Breast epithelium (tissue), 4 donors: ENCODE measurements around the gene DPYD. TPM values are rescaled to one million over a fixed set of nuclear protein-coding genes. Genes with fewer than 3 reads are reported as not detected.

Experiments used
- DNase-seq, 2 donors: peaks; one replicate each; pipeline ENCODE4 v3.0.0-alpha.2; 2019; ENCODE audit warnings: low spot score in 2 of 2
- H3K27ac ChIP-seq, 2 donors: fragments of 200-600 bp; sonication (generic) in 1 of 2; one replicate each; pipeline ENCODE4 v1.5.1; 2016 to 2019; ENCODE audit warnings: mild to moderate bottlenecking in 1 of 2
- H3K27me3 ChIP-seq, 2 donors: fragments of 200-600 bp; sonication (generic) in 1 of 2; one replicate each; pipeline versions ENCODE4 v1.5.1 to v1.6.0; 2017 to 2019; ENCODE audit warnings: control low read depth in 1 of 2, mild to moderate bottlenecking in 1 of 2
- H3K36me3 ChIP-seq: fragments of 200-600 bp; one replicate; pipeline ENCODE4 v1.5.1; 2019
- H3K4me1 ChIP-seq, 2 donors: fragments of 200-600 bp; sonication (generic); one replicate each; pipeline ENCODE4 v1.5.1; 2016 to 2019; ENCODE audit warnings: control low read depth in 1 of 2
- H3K4me3 ChIP-seq, 3 donors: fragments of 200-600 bp; sonication (generic); 1 replicate in 2 of 3; 2 replicates in 1 of 3; pipeline ENCODE4 v1.5.1; 2016 to 2019; ENCODE audit warnings: mild to moderate bottlenecking in 3 of 3, moderate library complexity in 2 of 3
- H3K9me3 ChIP-seq, 2 donors: fragments of 200-600 bp; sonication (generic) in 1 of 2; one replicate each; pipeline ENCODE4 v1.5.1; 2016 to 2019; ENCODE audit warnings: control low read depth in 1 of 2
- CTCF ChIP-seq, 3 donors: fragments of 450-650 bp; IDR thresholded peaks; one replicate each; pipeline ENCODE4 v1.5.1; 2016 to 2017; ENCODE audit warnings: antibody characterized with exemption in 3 of 3, mild to moderate bottlenecking in 3 of 3, moderate library complexity in 3 of 3
- POLR2A ChIP-seq: fragments of 450-650 bp; IDR thresholded peaks from one replicate; pipeline ENCODE4 v1.6.1; 2016; ENCODE audit warnings: antibody characterized with exemption, mild to moderate bottlenecking, moderate library complexity
- POLR2AphosphoS5 ChIP-seq, 3 donors: sonication (generic); formaldehyde crosslinking; IDR thresholded peaks; one replicate each; pipeline ENCODE4 v1.6.1; 2017; ENCODE audit warnings: antibody characterized with exemption in 3 of 3
- intact Hi-C: fragments of 100-400 bp; cut with DNase I; formaldehyde crosslinking; loops from one replicate; pipeline ENCODE4 v1.15.1; 2023; ENCODE audit warnings: low total_unique reads
- total RNA-seq, 3 donors: library from RNA; depleted of rRNA; stranded (reverse); fragments of >200 nt; gene quantifications; one replicate each; pipeline ENCODE4 v1.1.0, GENCODE V29; 2016

DPYD gene
- total RNA-seq, 3 donors from 2014 or later: 56.4 to 95.1 (median 58.1) TPM

DNA sequence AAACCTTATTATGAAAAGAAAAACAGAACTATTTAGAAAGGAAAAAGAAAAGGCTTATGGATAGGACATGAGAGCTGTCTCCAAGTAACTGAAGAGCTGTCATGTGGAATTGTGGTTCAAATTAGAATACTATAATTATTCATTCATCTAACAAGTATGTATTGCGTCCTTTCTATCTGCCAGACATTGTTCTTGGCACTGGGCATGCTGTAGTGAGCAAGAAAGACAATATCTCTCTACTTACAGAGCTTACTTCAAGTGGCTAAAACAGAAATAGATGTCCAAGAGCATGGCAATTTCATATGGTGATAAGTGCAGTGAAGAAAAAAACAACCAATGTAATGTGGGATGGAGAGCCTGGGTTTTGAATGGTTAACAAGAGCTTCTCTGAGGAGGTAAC is 413.0 kb downstream of the DPYD start:
- H3K36me3 ChIP-seq: no peaks in the 10 kb centered on the region
- no peak overlapping the region for H3K27ac ChIP-seq
- no peak for DNase-seq
- H3K9me3 ChIP-seq: no peaks in the 10 kb centered on the region
- intact Hi-C loops: no loop called here
- TF ChIP-seq POLR2A (no peak), CTCF (IDR thresholded peaks at IDR 0.05) (no peak), POLR2AphosphoS5 (IDR thresholded peaks at IDR 0.05) (no peak)
- H3K4me1 ChIP-seq: no peaks in the 10 kb centered on the region
- H3K27me3 ChIP-seq: no peaks in the 10 kb centered on the region
- no peak overlapping the region for H3K4me3 ChIP-seq

- no peak for DNase-seq
- no peak for TF ChIP-seq POLR2A
- TF ChIP-seq CTCF (IDR thresholded peaks at IDR 0.05): no peak
- no peak for TF ChIP-seq POLR2AphosphoS5 (IDR thresholded peaks at IDR 0.05)
- no peaks in the 10 kb centered on the region for H3K36me3 ChIP-seq
- H3K4me3 ChIP-seq: no peak overlapping the region
- H3K27ac ChIP-seq: no peak overlapping the region
- no peaks in the 10 kb centered on the region for H3K4me1 ChIP-seq
- H3K9me3 ChIP-seq: no peaks in the 10 kb centered on the region
- H3K27me3 ChIP-seq: no peaks in the 10 kb centered on the region
- intact Hi-C loops: no loop called here
Observed at GRCh38 chr1:97506368-97506767, 414.5 kb downstream of the DPYD start.

DNA sequence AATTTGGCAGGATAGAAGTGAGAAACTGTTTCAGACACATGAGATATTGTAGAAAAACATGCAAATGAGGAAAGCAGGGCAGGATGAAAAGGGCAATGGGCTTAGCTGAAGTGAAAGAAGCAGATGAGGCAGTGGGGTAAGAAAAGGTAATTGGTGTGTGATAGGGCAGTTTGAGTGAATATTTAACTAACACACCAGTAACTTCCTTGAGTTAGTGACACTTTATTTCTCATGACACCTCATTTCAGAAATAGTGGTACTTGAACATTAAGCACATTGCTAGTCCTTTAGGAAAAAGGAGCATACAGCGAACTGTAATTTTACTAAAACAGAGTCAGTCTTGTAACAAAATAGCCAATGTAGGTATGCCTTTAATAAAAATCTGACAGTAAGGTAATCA is 415.0 kb downstream of the DPYD start:
- no peak for DNase-seq
- H3K27ac ChIP-seq: no peak overlapping the region
- TF ChIP-seq CTCF (IDR thresholded peaks at IDR 0.05): no peak
- TF ChIP-seq POLR2AphosphoS5 (IDR thresholded peaks at IDR 0.05): no peak
- TF ChIP-seq POLR2A: no peak
- H3K27me3 ChIP-seq: no peaks in the 10 kb centered on the region
- no peaks in the 10 kb centered on the region for H3K4me1 ChIP-seq
- intact Hi-C loops: no loop called here
- H3K36me3 ChIP-seq: no peaks in the 10 kb centered on the region
- no peaks in the 10 kb centered on the region for H3K9me3 ChIP-seq
- no peak overlapping the region for H3K4me3 ChIP-seq

DNA sequence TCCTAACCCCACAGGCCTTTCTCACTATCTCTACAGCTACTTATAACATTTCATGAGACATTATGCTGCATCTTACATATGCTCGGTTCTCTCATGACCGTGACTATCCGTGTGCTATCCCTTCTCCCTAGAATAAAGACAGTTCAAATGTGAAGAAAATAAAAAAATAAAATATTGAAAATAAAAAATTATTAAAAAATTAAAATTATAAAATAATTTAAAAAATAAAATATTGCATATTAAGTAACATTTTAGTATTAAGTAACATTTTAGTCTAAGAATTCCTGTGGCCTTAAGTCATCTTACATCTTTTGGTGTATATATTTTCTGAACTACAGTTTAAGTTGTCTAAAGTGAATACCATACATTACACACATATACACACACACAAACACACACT is 415.5 kb downstream of the DPYD start:
- DNase-seq: no peak
- intact Hi-C loops: no loop called here
- TF ChIP-seq CTCF (IDR thresholded peaks at IDR 0.05) (no peak), POLR2AphosphoS5 (IDR thresholded peaks at IDR 0.05) (no peak), POLR2A (no peak)
- Histone ChIP-seq H3K27ac (no peak overlapping the region), H3K9me3 (no peaks in the 10 kb centered on the region), H3K4me1 (no peaks in the 10 kb centered on the region), H3K4me3 (no peak overlapping the region), H3K27me3 (no peaks in the 10 kb centered on the region), H3K36me3 (no peaks in the 10 kb centered on the region)

- Histone ChIP-seq H3K4me1 (no peaks in the 10 kb centered on the region), H3K27ac (no peak overlapping the region), H3K4me3 (no peak overlapping the region), H3K9me3 (no peaks in the 10 kb centered on the region), H3K27me3 (no peaks in the 10 kb centered on the region), H3K36me3 (no peaks in the 10 kb centered on the region)
- TF ChIP-seq POLR2A (no peak), CTCF (IDR thresholded peaks at IDR 0.05) (no peak), POLR2AphosphoS5 (IDR thresholded peaks at IDR 0.05) (no peak)
- no peak for DNase-seq
- intact Hi-C loops: no loop called here
Observed at GRCh38 chr1:97502360-97502759, 418.5 kb downstream of the DPYD start.
